CD4-positive, alpha-beta T cell treated with Interferon alpha-2 for 1 hour (primary cell): Measurements from ENCODE around the gene NTSR1.
A peak's percentile ranks its signal among the peaks of the same experiment; 100 is the strongest.

Source experiments
- DNase-seq, 2 donors: peaks; one replicate each; pipeline ENCODE4 v3.0.0-alpha.2; 2020 to 2022

Gene NTSR1

DNA sequence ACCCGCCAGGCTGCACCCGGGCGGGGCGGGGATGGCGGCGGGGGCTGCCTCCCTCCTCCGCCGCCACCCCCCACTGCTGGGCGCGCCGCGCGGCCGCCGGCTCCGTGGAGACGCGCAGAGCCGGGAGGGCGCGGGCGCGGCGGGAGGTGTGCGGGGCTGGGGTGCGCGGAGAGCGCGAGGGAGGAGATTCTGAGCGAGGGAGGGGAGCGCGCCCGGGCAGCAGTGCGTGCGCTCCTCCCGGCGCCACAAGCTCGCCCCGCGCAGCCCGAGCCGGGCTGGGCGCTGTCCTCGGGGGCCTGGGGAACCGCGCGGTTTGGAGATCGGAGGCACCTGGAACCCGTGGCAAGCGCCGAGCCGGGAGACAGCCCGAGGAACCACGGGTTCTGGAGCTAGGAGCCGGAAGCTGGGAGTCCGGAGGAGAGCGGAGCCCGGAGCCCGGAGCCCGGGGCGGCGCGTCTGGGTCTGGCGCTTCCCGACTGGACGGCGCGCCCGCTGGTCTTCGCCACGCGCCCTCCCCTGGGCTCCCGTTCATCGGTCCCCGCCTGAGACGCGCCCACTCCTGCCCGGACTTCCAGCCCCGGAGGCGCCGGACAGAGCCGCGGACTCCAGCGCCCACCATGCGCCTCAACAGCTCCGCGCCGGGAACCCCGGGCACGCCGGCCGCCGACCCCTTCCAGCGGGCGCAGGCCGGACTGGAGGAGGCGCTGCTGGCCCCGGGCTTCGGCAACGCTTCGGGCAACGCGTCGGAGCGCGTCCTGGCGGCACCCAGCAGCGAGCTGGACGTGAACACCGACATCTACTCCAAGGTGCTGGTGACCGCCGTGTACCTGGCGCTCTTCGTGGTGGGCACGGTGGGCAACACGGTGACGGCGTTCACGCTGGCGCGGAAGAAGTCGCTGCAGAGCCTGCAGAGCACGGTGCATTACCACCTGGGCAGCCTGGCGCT, at the start of gene NTSR1:
TSS of gene NTSR1 (plus strand) at position 246 of the 946 bp plus-strand sequence. CDS start at position 618, 372 bp downstream.
- DNase-seq, result no peak

DNA sequence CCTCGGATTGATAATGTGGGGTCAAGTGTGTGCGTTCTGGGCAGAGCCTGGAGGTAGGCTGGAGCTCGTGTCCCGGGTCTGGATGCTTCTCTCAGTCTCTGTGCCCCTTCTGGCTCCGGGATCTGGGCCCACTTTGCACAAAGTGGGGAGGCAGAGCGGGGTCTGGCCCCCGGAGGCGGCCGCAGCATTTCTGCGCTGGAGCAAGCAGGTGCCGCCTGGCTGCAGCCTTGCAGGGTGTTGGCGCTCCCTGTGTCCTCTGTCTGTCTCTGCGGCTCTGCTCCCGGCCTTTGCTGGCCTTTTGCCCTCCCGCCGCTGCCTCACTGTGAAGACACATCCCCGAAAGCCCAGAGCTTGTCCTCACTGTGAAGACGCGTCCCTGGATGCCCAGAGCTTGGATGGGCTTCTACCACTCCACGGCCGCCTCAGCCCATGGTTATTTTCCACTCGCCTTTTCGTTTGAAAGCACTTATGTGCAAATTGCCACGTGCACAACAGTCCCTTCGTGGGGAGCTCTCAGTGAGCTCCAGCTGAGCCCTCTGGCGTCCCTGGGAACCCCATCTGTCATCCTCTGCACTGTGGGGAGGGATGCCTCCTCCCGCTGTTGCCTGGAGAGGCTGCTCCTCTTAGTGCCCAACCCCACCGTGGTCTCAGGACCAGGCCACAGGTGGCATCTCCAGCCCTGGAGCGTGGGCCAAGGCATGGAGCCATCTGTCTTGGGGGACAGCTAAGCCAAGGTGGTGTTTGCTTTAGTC, 49.0 kb upstream of the NTSR1 start:
- no peak for DNase-seq

- DNase-seq, result no peak
Observed at GRCh38 chr20:62660240-62660615, 48.4 kb upstream of the NTSR1 start.

DNA sequence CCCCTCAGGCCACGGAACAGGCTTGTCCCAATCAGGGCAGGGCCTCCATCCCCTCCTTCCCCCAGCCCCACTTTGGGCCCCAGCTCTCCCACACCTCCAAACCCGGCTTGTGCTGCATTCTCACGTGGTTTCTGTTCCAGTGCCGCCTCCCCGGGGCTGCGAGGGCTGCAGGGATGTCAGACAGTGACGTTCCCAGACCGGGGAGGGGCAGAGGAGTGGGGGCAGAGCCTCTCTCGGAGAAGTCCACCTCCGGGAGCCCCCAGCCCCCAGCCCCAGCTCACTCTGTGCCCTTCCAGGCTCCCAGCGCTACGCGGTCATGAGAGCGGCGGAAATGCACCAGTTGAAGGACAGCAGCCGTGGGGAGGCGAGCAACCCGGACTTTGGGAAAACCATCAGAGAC, 47.9 kb upstream of the NTSR1 start:
- no peak for DNase-seq

- DNase-seq, result no peak
Observed at GRCh38 chr20:62661647-62662046, 47.0 kb upstream of the NTSR1 start.

DNA sequence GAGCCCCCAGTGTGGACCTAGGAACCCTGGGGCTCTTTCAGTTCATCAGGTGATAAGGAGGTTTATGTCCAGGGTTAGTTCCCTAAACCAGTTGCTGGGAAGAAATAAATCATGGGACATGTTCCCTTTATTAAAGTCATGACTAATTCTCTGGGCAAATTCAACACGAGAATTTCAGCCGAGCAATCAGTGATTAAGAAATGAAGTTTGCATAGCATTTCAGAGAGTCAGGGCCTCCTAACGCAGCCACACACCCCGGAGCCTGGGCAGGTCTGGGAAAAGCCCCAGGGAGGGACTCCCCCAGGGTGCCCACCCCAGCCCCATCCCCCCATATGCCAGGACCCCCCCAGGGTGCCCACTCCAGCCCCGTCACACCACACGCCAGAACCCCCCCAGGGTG, 46.2 kb upstream of the NTSR1 start:
- no peak for DNase-seq

DNA sequence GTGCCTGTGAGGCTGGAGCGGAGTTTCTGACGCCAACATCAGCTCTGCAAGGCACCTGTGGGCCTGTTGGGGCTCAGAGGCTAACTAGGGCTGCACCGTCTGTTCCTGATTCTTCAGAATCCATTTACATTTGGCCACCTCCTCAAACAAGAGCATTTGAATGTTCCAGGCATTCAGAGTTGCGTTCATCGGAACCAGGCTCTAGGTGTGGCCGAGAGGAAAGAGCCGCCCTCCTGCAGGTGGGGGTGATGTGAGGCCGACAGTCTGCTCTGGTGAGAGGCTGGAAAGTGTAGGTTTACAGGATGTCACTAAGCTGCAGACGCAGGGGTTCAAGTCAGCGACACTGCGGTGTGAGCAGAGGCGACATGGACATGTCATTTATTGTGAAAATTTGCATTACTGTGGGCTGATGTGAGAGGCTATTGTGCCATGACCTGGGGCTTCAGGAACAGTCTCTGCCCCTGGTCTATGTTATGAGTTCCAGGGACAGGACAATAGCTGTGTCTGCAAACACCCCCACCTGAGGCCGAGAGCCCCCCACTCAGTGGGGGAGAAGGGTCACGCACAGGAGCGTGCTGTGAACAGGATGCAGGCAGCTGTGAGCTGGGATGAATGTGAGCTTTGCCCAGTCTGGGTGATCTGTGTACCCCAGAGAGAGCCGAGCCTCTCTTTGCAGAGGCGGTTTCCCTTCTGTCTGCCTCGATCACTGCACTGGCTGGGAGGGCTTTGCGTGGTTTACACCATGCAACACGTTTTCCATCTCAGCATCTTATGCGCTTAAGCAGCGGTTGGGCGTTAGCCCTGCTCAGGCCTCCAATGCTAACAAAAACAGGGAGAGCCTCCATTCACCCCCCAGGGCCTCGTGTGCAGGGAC, 45.3 kb upstream of the NTSR1 start:
- no peak for DNase-seq

- no peak for DNase-seq
Observed at GRCh38 chr20:62664019-62664971, 44.3 kb upstream of the NTSR1 start.

DNA sequence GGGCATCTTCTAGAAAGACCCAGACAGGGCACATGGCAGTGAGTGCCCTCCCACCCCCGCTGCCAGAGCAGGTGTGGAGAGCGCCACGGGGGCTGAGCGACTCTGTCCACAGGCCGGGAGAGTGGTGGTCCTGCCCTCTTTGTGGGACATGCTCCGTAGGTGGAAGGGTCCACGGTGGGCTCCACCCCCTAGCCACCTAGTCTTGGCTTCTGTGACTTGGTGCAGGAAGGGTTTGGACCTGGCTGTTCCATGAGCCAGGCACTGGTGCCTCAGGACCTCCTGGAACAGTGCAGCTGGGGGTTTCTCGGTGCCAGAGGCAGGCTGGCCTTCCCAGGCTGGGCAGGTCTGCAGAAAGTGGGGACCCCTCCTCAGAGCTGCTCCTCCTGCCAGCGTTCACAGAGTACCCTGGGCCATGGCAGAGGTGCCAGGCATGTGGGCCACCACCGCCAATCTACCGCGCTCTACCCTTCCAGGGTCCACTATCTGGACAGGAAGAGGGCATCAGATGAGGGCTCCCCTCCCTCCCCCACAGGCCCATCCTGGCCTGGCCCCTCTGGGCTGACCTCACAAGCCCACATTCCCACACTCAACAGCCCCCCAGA, 43.4 kb upstream of the NTSR1 start:
- DNase-seq, result no peak

DNA sequence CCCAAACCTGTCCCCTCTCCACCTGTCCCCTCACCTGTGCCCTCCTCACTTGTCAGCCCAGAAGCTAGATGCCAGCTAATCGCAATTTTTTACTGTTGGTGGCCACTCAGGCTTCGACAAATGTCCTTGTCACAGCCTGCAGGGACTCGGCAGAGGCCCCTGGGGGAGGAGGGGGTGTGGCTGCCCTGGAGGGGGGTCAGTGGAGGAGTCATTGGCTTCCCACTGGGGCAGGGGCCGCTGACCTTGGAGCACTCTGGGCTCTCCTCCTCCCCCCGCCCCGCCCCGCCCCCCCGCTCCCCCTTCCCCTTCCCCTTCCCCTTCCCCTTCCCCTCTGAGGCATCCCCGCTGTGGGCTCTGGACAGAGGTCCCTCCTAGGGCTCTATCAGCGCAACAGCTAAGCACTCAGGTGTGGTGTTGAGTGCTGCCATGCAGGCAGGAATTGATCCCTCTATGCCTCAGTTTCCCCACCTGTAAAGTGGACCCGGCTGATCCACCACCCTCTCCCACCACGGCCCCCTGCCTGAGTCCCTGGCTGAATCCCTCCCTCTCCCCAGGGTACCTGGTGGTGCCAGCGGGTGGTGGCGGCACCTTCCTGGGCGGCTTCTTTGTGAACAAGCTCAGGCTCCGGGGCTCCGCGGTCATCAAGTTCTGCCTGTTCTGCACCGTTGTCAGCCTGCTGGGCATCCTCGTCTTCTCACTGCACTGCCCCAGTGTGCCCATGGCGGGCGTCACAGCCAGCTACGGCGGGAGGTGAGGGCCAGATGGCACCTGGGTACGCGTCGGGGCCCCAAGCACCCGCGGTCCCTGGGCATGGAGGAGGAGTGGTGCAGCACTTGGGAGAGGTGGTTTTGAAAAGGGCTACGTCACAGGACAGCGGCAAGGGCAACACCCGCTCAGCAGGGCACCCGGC, 42.6 kb upstream of the NTSR1 start:
- DNase-seq, result no peak

- no peak for DNase-seq
Observed at GRCh38 chr20:62666736-62667529, 41.7 kb upstream of the NTSR1 start.

DNA sequence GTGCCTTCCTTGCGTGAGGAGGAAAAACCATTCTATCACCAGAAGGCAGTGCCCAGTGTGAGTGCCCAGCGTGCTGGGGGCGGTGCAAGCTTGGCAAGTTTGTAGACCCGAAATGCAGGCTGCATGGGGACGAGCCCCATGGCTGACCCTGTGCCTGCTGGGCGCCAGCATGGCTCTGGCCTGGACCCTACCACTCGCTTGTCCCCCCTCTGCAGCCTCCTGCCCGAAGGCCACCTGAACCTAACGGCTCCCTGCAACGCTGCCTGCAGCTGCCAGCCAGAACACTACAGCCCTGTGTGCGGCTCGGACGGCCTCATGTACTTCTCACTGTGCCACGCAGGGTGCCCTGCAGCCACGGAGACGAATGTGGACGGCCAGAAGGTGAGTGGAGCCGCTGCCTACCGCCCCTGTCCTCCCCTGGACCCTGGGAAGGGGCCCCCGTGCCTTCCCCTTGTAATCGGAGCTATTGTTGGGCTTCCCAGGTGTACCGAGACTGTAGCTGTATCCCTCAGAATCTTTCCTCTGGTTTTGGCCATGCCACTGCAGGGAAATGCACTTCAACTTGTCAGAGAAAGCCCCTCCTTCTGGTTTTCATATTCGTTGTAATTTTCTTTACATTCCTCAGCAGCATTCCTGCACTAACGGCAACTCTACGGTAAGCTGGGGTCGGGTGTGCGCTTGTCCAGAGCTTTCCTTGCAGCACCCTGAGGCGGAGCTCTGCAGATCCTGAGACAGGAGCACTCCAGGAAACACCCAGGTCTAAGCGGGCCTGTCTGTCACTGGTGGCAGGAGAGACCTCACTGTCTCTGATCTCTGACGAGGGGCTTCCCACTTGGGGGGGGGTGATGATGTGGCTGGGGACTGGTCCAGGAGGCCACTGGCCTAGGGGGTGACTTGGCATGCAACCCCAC, 40.9 kb upstream of the NTSR1 start:
- DNase-seq, result no peak

DNA sequence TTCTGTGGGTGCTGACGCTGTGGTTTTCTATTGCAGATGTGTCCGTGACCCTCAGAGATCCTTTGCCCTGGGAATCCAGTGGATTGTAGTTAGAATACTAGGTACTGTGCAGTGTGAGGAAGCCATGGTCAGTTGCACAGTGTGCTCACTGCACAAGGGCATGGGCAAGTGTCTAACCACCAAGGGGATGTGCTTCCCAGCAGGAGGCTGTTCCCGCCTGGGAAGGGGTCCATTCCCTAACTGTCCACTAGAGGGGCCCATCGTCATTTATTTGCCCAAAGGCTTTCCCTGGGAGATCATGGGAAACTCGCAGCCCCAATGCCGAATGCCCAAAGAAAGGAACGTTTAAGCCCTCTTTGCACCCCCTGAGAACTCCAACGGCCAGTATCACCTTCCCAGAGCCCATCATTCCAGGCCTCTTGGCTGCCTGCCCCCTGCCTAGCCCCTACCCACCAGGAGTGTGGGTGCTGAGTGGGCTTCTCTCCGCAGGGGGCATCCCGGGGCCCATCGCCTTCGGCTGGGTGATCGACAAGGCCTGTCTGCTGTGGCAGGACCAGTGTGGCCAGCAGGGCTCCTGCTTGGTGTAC, 40.1 kb upstream of the NTSR1 start:
- peak; percentile 37 to 64 for DNase-seq

DNA sequence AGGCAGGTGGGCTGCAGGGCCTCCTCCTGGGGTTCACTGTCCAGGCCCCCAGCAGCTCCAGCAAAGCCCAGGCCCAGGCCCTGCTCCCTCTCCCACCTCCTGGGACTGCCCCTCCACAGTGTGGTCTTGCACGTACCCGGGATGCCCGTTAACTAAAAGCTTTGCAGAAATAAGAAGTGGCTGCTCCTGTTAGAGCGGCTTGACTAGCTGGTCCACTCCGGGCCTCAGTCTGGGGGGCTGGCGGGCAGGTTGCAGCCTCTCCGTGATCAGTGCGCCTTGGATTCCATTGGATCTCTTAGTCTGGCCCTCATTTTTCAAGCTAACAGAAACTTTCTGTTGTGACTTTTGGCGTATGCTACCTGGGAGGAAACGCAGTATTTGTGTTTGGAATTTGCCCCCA, 39.4 kb upstream of the NTSR1 start:
- DNase-seq, result no peak

- DNase-seq, result no peak
Observed at GRCh38 chr20:62670156-62670555, 38.5 kb upstream of the NTSR1 start.

DNA sequence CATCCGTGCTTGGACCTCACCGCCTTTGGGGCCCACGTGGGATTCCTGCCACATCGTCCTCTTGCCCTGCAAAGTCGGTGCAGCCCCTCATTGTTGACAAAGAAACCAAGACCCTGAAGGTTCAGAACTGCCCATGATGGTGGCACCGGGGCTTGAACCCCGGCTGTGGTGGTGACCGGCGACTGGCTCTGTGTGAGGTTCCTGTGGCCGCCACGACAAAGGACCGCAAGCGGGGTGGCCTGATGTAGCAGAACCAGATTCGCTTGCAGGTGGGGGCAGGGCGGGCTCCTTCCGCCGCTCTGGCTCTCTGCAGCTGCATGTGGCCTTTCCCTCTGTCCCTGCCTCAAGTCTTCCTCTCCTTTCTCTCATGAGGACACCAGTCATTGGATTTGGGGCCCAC, 37.6 kb upstream of the NTSR1 start:
- no peak for DNase-seq

DNA sequence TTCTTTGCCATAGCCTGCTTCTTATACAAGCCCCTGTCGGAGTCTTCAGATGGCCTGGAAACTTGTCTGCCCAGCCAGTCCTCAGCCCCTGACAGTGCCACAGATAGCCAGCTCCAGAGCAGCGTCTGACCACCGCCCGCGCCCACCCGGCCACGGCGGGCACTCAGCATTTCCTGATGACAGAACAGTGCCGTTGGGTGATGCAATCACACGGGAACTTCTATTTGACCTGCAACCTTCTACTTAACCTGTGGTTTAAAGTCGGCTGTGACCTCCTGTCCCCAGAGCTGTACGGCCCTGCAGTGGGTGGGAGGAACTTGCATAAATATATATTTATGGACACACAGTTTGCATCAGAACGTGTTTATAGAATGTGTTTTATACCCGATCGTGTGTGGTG, 36.9 kb upstream of the NTSR1 start:
- no peak for DNase-seq

- DNase-seq, result no peak
Observed at GRCh38 chr20:62674370-62674769, 34.3 kb upstream of the NTSR1 start.
